Hematopoietic multipotent progenitor cell treated with erythropoietin and hydrocortisone succinate and interleukin-3 and kit ligand, for 8 days (in vitro differentiated cells): ENCODE results near the gene ANKRD12.
A peak's percentile ranks its signal among the peaks of the same experiment; 100 is the strongest.
"Not testable (repeated sequence)": the region's sequence is repeated elsewhere in the genome, so short reads cannot be mapped to it uniquely, and the experiment has no call there.

ENCODE experiments used
- DNase-seq: peaks from one replicate; pipeline ENCODE4 v3.0.0-alpha.2; 2015

Gene ANKRD12

GRCh38 chr18:9136315-9137155, at the start of gene ANKRD12:
ANKRD12 (plus strand) TSS chr18:9136781; CDS start chr18:9182433, 45,652 bp downstream.
- DNase-seq = peak; percentile 95

- DNase-seq = no peak
These were observed 49.4 kb upstream of the ANKRD12 start for GRCh38 chr18:9087144-9087543.

GRCh38 chr18:9088252-9088651, 48.3 kb upstream of the ANKRD12 start:
- no peak for DNase-seq

GRCh38 chr18:9088727-9089126, 47.9 kb upstream of the ANKRD12 start:
- DNase-seq = not testable (repeated sequence)

- no peak for DNase-seq
These were observed 46.0 kb upstream of the ANKRD12 start for GRCh38 chr18:9090578-9090977.

GRCh38 chr18:9091066-9091476, 45.5 kb upstream of the ANKRD12 start:
- DNase-seq = no peak

GRCh38 chr18:9092665-9093064, 43.9 kb upstream of the ANKRD12 start:
- DNase-seq = no peak

GRCh38 chr18:9093109-9093508, 43.5 kb upstream of the ANKRD12 start:
- DNase-seq = not testable (repeated sequence)

- DNase-seq = no peak
These were observed 42.0 kb upstream of the ANKRD12 start for GRCh38 chr18:9094307-9095226.

- DNase-seq = no peak
These were observed 41.1 kb upstream of the ANKRD12 start for GRCh38 chr18:9095297-9096006.

- no peak for DNase-seq
These were observed 40.6 kb upstream of the ANKRD12 start for GRCh38 chr18:9096007-9096371.

GRCh38 chr18:9096685-9097084, 39.9 kb upstream of the ANKRD12 start:
- DNase-seq = no peak

- DNase-seq = no peak
These were observed 39.2 kb upstream of the ANKRD12 start for GRCh38 chr18:9097349-9097748.

- DNase-seq = no peak
These were observed 35.8 kb upstream of the ANKRD12 start for GRCh38 chr18:9100796-9101195.

GRCh38 chr18:9101730-9102507, 34.7 kb upstream of the ANKRD12 start:
- peak; percentile 73 for DNase-seq

GRCh38 chr18:9102508-9103375, 33.8 kb upstream of the ANKRD12 start, which contains the start of gene NDUFV2:
NDUFV2 (plus strand) TSS chr18:9102699; CDS start chr18:9102744, 45 bp downstream.
- DNase-seq = peak; percentile 93

- DNase-seq = peak; percentile 46
These were observed 33.2 kb upstream of the ANKRD12 start for GRCh38 chr18:9103376-9103873.

- no peak for DNase-seq
These were observed 32.2 kb upstream of the ANKRD12 start for GRCh38 chr18:9104244-9104901.

GRCh38 chr18:9105420-9105819, 31.2 kb upstream of the ANKRD12 start:
- no peak for DNase-seq

- no peak for DNase-seq
These were observed 30.5 kb upstream of the ANKRD12 start for GRCh38 chr18:9106094-9106493.
